Stimulated activated CD8-positive, alpha-beta memory T cell treated with anti-CD3 and anti-CD28 coated beads, Interleukin-15, amount 100 ng/mL, for 48 hours (primary cell): Measurements from ENCODE around the gene FDX1.
A peak's percentile ranks its signal among the peaks of the same experiment; 100 is the strongest.
"Not testable (repeated sequence)": the region's sequence is repeated elsewhere in the genome, so short reads cannot be mapped to it uniquely, and the experiment has no call there.

Experiments used
- DNase-seq, 2 donors: peaks; one replicate each; pipeline ENCODE4 v3.0.0-alpha.2; 2020; ENCODE audit warnings: low read depth in 2 of 2

The FDX1 gene

DNA sequence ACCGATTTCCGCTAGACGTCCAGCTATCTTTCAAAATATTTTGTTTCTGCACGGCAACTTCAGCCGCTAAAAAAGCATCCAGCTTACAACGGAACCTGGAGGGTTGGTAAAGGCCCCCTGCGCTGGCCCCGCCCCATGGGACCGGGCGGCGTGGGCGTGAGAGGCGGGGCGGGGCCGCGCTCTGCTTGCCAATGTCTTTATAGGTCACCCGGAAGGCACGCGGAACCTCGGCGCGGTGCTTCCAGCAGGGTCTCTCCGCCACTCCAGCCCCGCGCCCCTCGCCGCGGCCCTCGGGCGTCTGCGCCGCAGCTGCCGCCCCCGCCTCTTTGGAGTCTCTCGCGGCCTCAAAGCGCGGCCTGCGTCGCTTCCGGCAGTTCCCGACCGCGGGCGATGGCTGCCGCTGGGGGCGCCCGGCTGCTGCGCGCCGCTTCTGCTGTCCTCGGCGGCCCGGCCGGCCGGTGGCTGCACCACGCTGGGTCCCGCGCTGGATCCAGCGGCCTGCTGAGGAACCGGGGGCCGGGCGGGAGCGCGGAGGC lies at the start of gene FDX1:
FDX1 (plus strand) TSS at position 218 of the 536 bp plus-strand sequence; CDS start at position 391, 173 bp downstream.
- peak; percentile 84 to 88 for DNase-seq

- no peak for DNase-seq
Measured at GRCh38 chr11:110380836-110381622, 48.7 kb upstream of the FDX1 start.

- DNase-seq, result not testable (repeated sequence)
Measured at GRCh38 chr11:110388231-110388630, 41.5 kb upstream of the FDX1 start.

- DNase-seq, result no peak
Measured at GRCh38 chr11:110389965-110390364, 39.8 kb upstream of the FDX1 start.

GRCh38 chr11:110392056-110392455 lies 37.7 kb upstream of the FDX1 start:
- DNase-seq, result no peak

GRCh38 chr11:110397668-110398286 lies 32.0 kb upstream of the FDX1 start:
- DNase-seq, result not testable (repeated sequence)

- not testable (repeated sequence) for DNase-seq
Measured at GRCh38 chr11:110403585-110403984, 26.2 kb upstream of the FDX1 start.

DNA sequence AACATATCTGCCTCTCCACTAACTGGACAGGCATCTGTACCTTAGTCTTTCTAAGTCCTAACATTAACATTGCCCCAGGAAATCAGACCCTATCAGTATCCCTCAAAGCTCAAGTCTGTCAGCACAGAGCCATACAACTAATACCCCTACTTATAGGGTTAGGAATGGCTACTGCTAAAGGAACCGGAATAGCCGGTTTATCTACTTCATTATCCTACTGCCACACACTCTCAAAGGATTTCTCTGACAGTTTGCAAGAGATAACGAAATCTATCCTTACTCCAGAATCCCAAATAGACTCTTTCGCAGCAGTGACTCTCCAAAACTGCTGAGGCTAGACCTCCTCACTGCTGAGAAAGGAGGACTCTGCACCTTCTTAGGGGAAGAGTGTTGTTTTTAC lies 24.1 kb upstream of the FDX1 start:
- not testable (repeated sequence) for DNase-seq

GRCh38 chr11:110407315-110407714 lies 22.4 kb upstream of the FDX1 start:
- no peak for DNase-seq

DNA sequence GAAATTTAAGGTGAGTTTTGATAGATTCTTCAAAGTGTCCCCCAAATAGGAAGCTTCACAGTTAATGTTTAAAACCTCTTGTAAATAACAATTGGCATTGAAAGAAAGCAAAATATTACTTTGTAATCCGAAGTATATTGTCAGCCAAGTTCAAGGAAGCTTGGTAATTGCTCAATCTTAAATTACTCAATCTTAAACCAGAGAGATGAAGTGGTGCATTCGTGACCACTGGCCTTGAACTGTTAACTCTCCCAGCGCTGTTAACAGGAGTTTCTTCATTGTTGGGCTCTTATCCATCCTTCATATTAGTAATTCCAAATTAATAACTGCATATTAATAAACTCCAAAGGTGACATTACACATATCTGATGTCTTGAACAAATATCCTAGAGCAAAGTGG lies 20.6 kb upstream of the FDX1 start:
- no peak for DNase-seq

DNA sequence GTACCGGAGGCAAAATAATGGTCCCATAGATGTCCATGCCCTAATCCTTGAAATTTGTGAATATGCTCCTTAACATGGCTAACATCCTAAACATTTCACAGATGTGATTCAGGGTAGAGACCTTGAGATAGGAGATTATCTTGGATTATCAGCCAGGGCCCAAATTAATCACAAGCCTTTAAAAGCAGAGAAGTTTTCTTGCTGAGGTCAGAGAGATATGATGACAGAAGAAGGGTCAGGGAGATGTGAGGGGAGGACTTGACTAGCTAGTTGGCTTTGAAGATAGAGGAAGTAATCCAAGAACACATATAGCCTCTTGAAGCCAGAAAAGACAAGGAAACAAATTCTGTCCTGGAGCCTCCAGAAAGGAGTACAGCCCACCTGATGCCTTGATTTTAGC lies 19.1 kb upstream of the FDX1 start:
- DNase-seq, result no peak

DNA sequence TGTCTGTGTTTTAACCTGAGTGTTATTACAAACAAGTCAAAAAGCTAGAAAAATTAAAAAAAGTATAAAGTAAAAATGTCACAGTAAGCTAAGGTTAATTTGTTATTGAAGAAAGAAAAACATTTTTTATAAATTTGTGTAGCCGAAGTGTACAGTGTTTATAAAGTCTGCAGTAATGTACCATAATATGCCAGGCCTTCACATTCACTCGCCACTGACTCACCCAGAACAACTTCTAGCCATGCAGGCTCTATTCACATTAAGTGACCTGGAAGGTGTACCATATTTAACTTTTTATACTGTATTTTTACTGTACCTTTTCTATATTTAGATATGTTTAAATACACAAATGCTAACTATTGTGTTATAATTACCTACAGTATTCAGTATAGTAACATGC lies 14.7 kb upstream of the FDX1 start:
- DNase-seq, result no peak

GRCh38 chr11:110421658-110422057 lies 8.1 kb upstream of the FDX1 start:
- not testable (repeated sequence) for DNase-seq

- no peak for DNase-seq
Measured at GRCh38 chr11:110422306-110422905, 7.3 kb upstream of the FDX1 start.

DNA sequence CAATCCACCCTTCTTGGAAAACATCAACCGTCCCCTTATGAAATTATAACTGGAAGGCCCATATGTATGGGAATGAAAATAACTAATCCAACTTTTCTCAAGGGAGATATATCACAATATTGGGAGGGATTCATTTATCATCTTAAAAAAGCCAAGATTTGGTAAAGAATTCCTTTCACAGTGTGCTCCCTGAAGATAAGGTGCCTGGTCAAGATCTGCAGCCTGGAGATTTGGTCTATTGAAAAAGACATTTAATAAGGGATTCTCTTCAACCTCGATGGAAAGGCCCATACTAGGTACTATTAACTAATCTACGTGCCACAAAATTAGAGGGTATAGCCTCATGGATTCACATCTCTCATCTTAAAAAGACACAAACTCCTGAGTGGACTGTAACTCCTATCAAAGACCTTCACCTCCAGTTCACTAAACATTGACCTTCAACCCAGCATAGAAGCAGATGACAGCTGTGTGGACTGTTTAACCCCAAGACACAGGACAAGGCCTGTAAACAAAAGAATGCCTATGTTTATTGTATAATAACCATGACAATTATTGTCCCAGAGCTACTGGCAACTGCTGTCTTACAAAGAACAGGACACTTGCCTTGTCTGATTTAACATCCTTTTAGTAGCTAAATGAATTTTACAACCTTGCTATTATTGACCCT lies 4.8 kb upstream of the FDX1 start:
- DNase-seq, result no peak

- no peak for DNase-seq
Measured at GRCh38 chr11:110425751-110426545, 3.8 kb upstream of the FDX1 start.

DNA sequence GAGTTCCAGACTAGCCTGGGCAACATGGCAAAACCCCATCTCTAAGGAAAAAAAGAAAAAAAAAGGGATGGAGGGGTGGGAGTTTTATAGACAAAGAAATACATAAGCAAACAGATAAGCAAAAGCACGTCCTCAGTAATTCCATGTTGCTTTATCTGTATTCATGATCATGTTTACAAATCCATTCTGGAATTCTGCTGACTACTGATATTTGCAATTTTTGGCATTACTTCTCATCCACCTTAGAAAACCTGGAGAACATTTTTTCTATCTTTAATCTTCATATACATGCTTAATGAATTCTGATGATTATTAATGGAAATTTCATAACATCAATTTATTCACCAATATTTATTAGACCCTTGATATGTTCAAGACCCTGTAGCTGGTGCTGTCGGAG lies 1.7 kb upstream of the FDX1 start:
- no peak for DNase-seq

- no peak for DNase-seq
Measured at GRCh38 chr11:110428956-110429730, 605 bp upstream of the FDX1 start.

- no peak for DNase-seq
Measured at GRCh38 chr11:110430267-110431050, 711 bp downstream of the FDX1 start.
